ENCODE results near the gene MAPK10.

Gene MAPK10

GRCh38 chr4:86272669-86273068 lies 87.2 kb downstream of the MAPK10 start:
- no peak for DNase-seq

- no peak for DNase-seq
Measured at GRCh38 chr4:86271057-86271456, 88.8 kb downstream of the MAPK10 start.

GRCh38 chr4:86269354-86269753 lies 90.5 kb downstream of the MAPK10 start:
- DNase-seq, result no peak

- no peak for DNase-seq
Measured at GRCh38 chr4:86264241-86264640, 95.6 kb downstream of the MAPK10 start.

GRCh38 chr4:86261636-86262035 lies 98.2 kb downstream of the MAPK10 start:
- DNase-seq, result no peak

GRCh38 chr4:86256086-86256485 lies 103.8 kb downstream of the MAPK10 start:
- no peak for DNase-seq

- DNase-seq, result no peak
Measured at GRCh38 chr4:86250619-86251018, 109.2 kb downstream of the MAPK10 start.

GRCh38 chr4:86250006-86250405 lies 109.8 kb downstream of the MAPK10 start:
- DNase-seq, result no peak

GRCh38 chr4:86249074-86249473 lies 110.8 kb downstream of the MAPK10 start:
- no peak for DNase-seq

GRCh38 chr4:86247906-86248305 lies 111.9 kb downstream of the MAPK10 start:
- DNase-seq, result no peak

GRCh38 chr4:86247320-86247719 lies 112.5 kb downstream of the MAPK10 start:
- no peak for DNase-seq

- no peak for DNase-seq
Measured at GRCh38 chr4:86243750-86244149, 116.1 kb downstream of the MAPK10 start.

GRCh38 chr4:86242677-86243076 lies 117.2 kb downstream of the MAPK10 start:
- no peak for DNase-seq

- no peak for DNase-seq
Measured at GRCh38 chr4:86235549-86235948, 124.3 kb downstream of the MAPK10 start.

- DNase-seq, result no peak
Measured at GRCh38 chr4:86233681-86234080, 126.2 kb downstream of the MAPK10 start.

- DNase-seq, result no peak
Measured at GRCh38 chr4:86233090-86233489, 126.8 kb downstream of the MAPK10 start.

- DNase-seq, result no peak
Measured at GRCh38 chr4:86223472-86223871, 136.4 kb downstream of the MAPK10 start.

GRCh38 chr4:86221002-86221401 lies 138.9 kb downstream of the MAPK10 start:
- no peak for DNase-seq

GRCh38 chr4:86220121-86220520 lies 139.7 kb downstream of the MAPK10 start:
- DNase-seq, result no peak

GRCh38 chr4:86218746-86219473 lies 140.9 kb downstream of the MAPK10 start:
- DNase-seq, result no peak

GRCh38 chr4:86203176-86203575 lies 156.7 kb downstream of the MAPK10 start:
- no peak for DNase-seq

- no peak for DNase-seq
Measured at GRCh38 chr4:86185659-86186058, 174.2 kb downstream of the MAPK10 start.

GRCh38 chr4:86184901-86185285 lies 175.0 kb downstream of the MAPK10 start:
- DNase-seq, result no peak

GRCh38 chr4:86184216-86184900 lies 175.5 kb downstream of the MAPK10 start:
- no peak for DNase-seq

GRCh38 chr4:86181585-86181984 lies 178.3 kb downstream of the MAPK10 start:
- DNase-seq, result no peak

Data from CD4-positive, alpha-beta T cell treated with Interleukin-6 for 4 hours (primary cell).